Keratinocyte (primary cell): ENCODE results near the gene SOCS1. TPM values are rescaled to one million over a fixed set of nuclear protein-coding genes. Genes with fewer than 3 reads are reported as not detected.

ENCODE experiments used
- DNase-seq: peaks from one replicate; pipeline ENCODE4 v3.0.0-alpha.2; 2011; ENCODE audit warnings: low read depth, missing footprints, low spot score
- FAIRE-seq: peaks from 2 replicates; lab custom pipeline; 2011; peaks lifted over from hg19 to GRCh38; lab: Jason Lieb, UNC
- H2AFZ ChIP-seq: 2 replicates; pipeline ENCODE4 v1.6.0; 2012; ENCODE audit warnings: low read length, control low read depth, inconsistent platforms; ENCODE audit not compliant: control insufficient read depth
- H3K27ac ChIP-seq: 2 replicates; pipeline ENCODE4 v1.5.1; 2011; ENCODE audit warnings: low read length; ENCODE audit not compliant: control insufficient read depth, insufficient read depth
- H3K27me3 ChIP-seq: 3 replicates; pipeline ENCODE4 v1.6.0; 2011; ENCODE audit warnings: low read length; ENCODE audit not compliant: control insufficient read depth, insufficient read depth; ENCODE audit errors: extremely low read depth
- H3K36me3 ChIP-seq, 2 experiments: 2 replicates in 1 of 2; 3 replicates in 1 of 2; pipeline ENCODE4 v1.5.1; 2011; ENCODE audit warnings: low read length in 2 of 2, mild to moderate bottlenecking in 1 of 2; ENCODE audit not compliant: control insufficient read depth in 2 of 2, insufficient read depth in 2 of 2; ENCODE audit errors: extremely low read depth in 1 of 2
- H3K4me1 ChIP-seq: 3 replicates; pipeline ENCODE4 v1.5.1; 2011; ENCODE audit warnings: low read length; ENCODE audit not compliant: control insufficient read depth, insufficient read depth; ENCODE audit errors: extremely low read depth
- H3K4me2 ChIP-seq: 3 replicates; pipeline ENCODE4 v1.6.0; 2011; ENCODE audit warnings: low read depth, low read length; ENCODE audit not compliant: control insufficient read depth, insufficient read depth; ENCODE audit errors: extremely low read depth
- H3K4me3 ChIP-seq, 3 experiments: fragments of 200-600 bp in 1 of 3; sonication (generic) in 1 of 3; 2 replicates in 2 of 3; 3 replicates in 1 of 3; pipeline ENCODE4 v1.5.1; 2011 to 2016; ENCODE audit warnings: low read length in 3 of 3, mild to moderate bottlenecking in 3 of 3, control low read depth in 2 of 3, inconsistent platforms in 1 of 3, low read depth in 1 of 3, mixed read lengths in 1 of 3, mixed run types in 1 of 3, moderate library complexity in 1 of 3; ENCODE audit not compliant: control insufficient read depth in 2 of 3, insufficient read depth in 2 of 3; ENCODE audit errors: extremely low read depth in 1 of 3
- H3K79me2 ChIP-seq: 2 replicates; pipeline ENCODE4 v1.6.0; 2012; ENCODE audit warnings: low read length; ENCODE audit not compliant: control insufficient read depth, insufficient read depth
- H3K9ac ChIP-seq: 3 replicates; pipeline ENCODE4 v1.6.0; 2011; ENCODE audit warnings: low read length; ENCODE audit not compliant: control insufficient read depth, insufficient read depth; ENCODE audit errors: extremely low read depth
- H3K9me1 ChIP-seq: 3 replicates; pipeline ENCODE4 v1.6.0; 2011; ENCODE audit warnings: low read length; ENCODE audit not compliant: control insufficient read depth, insufficient read depth; ENCODE audit errors: extremely low read depth
- H3K9me3 ChIP-seq: 2 replicates; pipeline ENCODE4 v1.5.1; 2012; ENCODE audit warnings: low read depth, low read length; ENCODE audit not compliant: control insufficient read depth
- H4K20me1 ChIP-seq: 3 replicates; pipeline ENCODE4 v1.6.0; 2011; ENCODE audit warnings: low read length; ENCODE audit not compliant: control insufficient read depth, insufficient read depth; ENCODE audit errors: extremely low read depth
- EZH2 ChIP-seq: IDR thresholded peaks from one replicate; pipeline ENCODE4 v1.6.1; 2012; ENCODE audit warnings: inconsistent platforms, mild to moderate bottlenecking, low read length, moderate library complexity
- dilution Hi-C: fragments of 300-500 bp; cut with MboI; formaldehyde crosslinking; loops from one replicate; pipeline ENCODE4 v1.7.0; 2020; ENCODE audit warnings: low sequenced_read_pairs; ENCODE audit not compliant: extremely low pct_ligation_motif_present
- polyA plus RNA-seq, 5 experiments: library from polyadenylated mRNA; depleted of rRNA in 3 of 5; stranded (reverse) in 3 of 5; stranded (forward) in 1 of 5; unstranded in 1 of 5; fragments of >200 nt; gene quantifications; 1 replicate in 1 of 5; 2 replicates in 3 of 5; 3 replicates in 1 of 5; pipeline versions ENCODE4 v1.2.1 to v1.2.3, GENCODE V29; 2011 to 2012; ENCODE audit warnings: missing spikeins in 2 of 5, low read depth in 1 of 5, low replicate concordance in 1 of 5
- TF ChIP-seq, protein P1 (sequence below), 3 experiments: IDR thresholded peaks in 1 of 3; conservative IDR thresholded peaks in 1 of 3; optimal IDR thresholded peaks in 1 of 3; 2 replicates in 2 of 3; 3 replicates in 1 of 3; pipeline versions ENCODE3 to v1.5.1; 2011; ENCODE audit warnings: low read length in 3 of 3, mild to moderate bottlenecking in 3 of 3, moderate library complexity in 2 of 3, control low read depth in 1 of 3, inconsistent platforms in 1 of 3; ENCODE audit not compliant: insufficient read depth in 2 of 3; ENCODE audit errors: extremely low read depth in 1 of 3

Gene SOCS1
- polyA plus RNA-seq, 1 donor (not counting 4 experiments of a cell fraction or from before 2014, with no cell fraction given) = 0.98 TPM

DNA sequence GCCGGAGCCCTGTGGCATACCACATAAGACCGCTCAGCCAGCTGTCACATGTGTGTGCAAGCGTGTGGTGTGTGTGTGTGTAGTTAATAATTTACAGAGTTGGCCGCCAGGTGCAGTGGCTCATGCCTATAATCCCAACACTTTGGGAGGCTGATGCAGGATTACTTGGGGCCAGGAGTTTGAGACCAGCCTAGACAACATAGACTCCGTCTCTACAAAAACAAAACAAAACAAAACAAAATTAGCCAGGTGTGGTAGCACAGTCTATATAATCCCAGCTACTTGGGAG, 20.4 kb downstream of the SOCS1 start:
- Histone ChIP-seq H2AFZ (no peak overlapping the region), H3K36me3 (no peaks in the 10 kb centered on the region), H3K9me1 (no peaks in the 10 kb centered on the region), H3K79me2 (no peaks in the 10 kb centered on the region), H3K27ac (no peak overlapping the region), H3K9me3 (no peaks in the 10 kb centered on the region), H3K4me1 (peaks cover 4% of the 10 kb centered on the region), H3K4me3 (no peak overlapping the region), H4K20me1 (no peaks in the 10 kb centered on the region), H3K4me2 (no peak overlapping the region), H3K9ac (no peak overlapping the region), H3K27me3 (no peaks in the 10 kb centered on the region)
- FAIRE-seq (no peak), DNase-seq (no peak)
- TF ChIP-seq EZH2 = no peak
- TF ChIP-seq, protein P1, sequence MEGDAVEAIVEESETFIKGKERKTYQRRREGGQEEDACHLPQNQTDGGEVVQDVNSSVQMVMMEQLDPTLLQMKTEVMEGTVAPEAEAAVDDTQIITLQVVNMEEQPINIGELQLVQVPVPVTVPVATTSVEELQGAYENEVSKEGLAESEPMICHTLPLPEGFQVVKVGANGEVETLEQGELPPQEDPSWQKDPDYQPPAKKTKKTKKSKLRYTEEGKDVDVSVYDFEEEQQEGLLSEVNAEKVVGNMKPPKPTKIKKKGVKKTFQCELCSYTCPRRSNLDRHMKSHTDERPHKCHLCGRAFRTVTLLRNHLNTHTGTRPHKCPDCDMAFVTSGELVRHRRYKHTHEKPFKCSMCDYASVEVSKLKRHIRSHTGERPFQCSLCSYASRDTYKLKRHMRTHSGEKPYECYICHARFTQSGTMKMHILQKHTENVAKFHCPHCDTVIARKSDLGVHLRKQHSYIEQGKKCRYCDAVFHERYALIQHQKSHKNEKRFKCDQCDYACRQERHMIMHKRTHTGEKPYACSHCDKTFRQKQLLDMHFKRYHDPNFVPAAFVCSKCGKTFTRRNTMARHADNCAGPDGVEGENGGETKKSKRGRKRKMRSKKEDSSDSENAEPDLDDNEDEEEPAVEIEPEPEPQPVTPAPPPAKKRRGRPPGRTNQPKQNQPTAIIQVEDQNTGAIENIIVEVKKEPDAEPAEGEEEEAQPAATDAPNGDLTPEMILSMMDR (optimal IDR thresholded peaks at IDR 0.05 in 1 of 3, IDR thresholded peaks at IDR 0.05 in 1 of 3, conservative IDR thresholded peaks at IDR 0.05 in 1 of 3; ENCODE audit: extremely low read depth in 1 of 3, insufficient read depth in 2 of 3, low read length in 3 of 3) = no peak
- dilution Hi-C loops = no loop called here

DNA sequence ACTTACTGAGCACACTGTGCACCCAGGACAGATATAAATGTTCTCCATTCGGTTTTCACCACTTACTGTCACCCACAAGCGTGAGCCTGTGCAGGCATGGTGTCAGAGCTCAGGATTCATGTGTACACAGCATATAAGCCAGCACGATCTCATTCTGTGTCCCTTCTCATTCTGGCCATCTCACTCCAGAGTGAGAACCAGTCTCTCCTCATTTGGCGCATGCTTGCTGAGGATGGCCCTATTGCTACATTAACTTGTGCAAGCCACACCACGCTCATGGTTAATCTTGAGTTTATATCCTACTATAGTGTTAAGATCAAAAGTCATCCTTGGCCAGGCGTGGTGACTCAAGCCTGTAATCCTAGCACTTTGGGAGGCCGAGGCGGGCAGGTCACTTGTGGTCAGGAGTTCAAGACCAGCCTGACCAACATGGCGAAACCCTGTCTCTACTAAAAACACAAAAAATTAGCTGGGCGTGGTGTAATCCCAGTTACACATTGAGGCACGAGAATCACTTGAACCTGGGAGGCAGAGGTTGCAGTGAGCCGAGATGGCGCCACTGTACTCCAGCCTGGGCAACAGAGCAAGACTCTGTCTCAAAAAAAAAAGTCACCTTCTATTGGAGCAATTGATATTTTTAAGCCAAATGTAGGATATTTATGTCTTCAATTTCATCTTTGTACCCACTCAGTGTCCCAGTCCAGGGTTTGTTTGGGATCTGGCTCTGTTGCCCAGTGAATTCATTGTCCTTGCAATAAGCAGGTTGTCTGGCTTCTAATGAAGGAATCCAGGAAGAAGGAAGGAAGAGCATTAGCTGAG, 20.9 kb downstream of the SOCS1 start:
- H2AFZ ChIP-seq = no peak overlapping the region
- H3K36me3 ChIP-seq = no peaks in the 10 kb centered on the region
- no peaks in the 10 kb centered on the region for H3K9me3 ChIP-seq
- H3K4me3 ChIP-seq = no peak overlapping the region
- no peaks in the 10 kb centered on the region for H3K79me2 ChIP-seq
- no peak overlapping the region for H3K4me2 ChIP-seq
- no peaks in the 10 kb centered on the region for H3K9me1 ChIP-seq
- FAIRE-seq (no peak), DNase-seq (no peak)
- TF ChIP-seq, protein P1 (optimal IDR thresholded peaks at IDR 0.05 in 1 of 3, IDR thresholded peaks at IDR 0.05 in 1 of 3, conservative IDR thresholded peaks at IDR 0.05 in 1 of 3; ENCODE audit: extremely low read depth in 1 of 3, insufficient read depth in 2 of 3, low read length in 3 of 3) = no peak
- no peak for TF ChIP-seq EZH2
- no peak overlapping the region for H3K27ac ChIP-seq
- dilution Hi-C loops = no loop called here
- H3K27me3 ChIP-seq = no peaks in the 10 kb centered on the region
- H3K9ac ChIP-seq = no peak overlapping the region
- H3K4me1 ChIP-seq = peaks cover 4% of the 10 kb centered on the region
- no peaks in the 10 kb centered on the region for H4K20me1 ChIP-seq
